ENCODE data around the gene MPLKIP. TPM values are rescaled to one million over a fixed set of nuclear protein-coding genes. Genes with fewer than 3 reads are reported as not detected.
"Not testable (repeated sequence)": the region's sequence is repeated elsewhere in the genome, so short reads cannot be mapped to it uniquely, and the experiment has no call there.

MPLKIP gene
- total RNA-seq, 1 donor from 2014 or later, result 37.3 TPM

GRCh38 chr7:40147371-40148246, 13.2 kb upstream of the MPLKIP start:
- intact Hi-C loops (cut with micrococcal nuclease), result no loop called here
- Mint-ChIP-seq H3K9me3 (no peaks in the 10 kb centered on the region), H3K27me3 (peaks cover 2% of the 10 kb centered on the region), H3K4me1 (no peaks in the 10 kb centered on the region), H3K36me3 (ENCODE audit: low read depth) (no peaks in the 10 kb centered on the region), H3K27ac (no peak overlapping the region), H3K4me3 (no peak overlapping the region)
- DNase-seq, result no peak

- H3K4me3 Mint-ChIP-seq; H3K27ac Mint-ChIP-seq; H3K4me1 Mint-ChIP-seq; H3K36me3 Mint-ChIP-seq (ENCODE audit: low read depth); H3K9me3 Mint-ChIP-seq; DNase-seq; intact Hi-C loops (cut with micrococcal nuclease); H3K27me3 Mint-ChIP-seq: not testable (repeated sequence)
Measured at GRCh38 chr7:40145596-40146130, 11.2 kb upstream of the MPLKIP start.

- H3K36me3 Mint-ChIP-seq (ENCODE audit: low read depth); H3K27ac Mint-ChIP-seq; H3K4me1 Mint-ChIP-seq; H3K9me3 Mint-ChIP-seq; H3K27me3 Mint-ChIP-seq; intact Hi-C loops (cut with micrococcal nuclease); DNase-seq; H3K4me3 Mint-ChIP-seq: not testable (repeated sequence)
Measured at GRCh38 chr7:40141916-40142315, 7.5 kb upstream of the MPLKIP start.

GRCh38 chr7:40139891-40140290, 5.5 kb upstream of the MPLKIP start:
- H3K4me1 Mint-ChIP-seq; H3K36me3 Mint-ChIP-seq (ENCODE audit: low read depth); intact Hi-C loops (cut with micrococcal nuclease); H3K4me3 Mint-ChIP-seq; H3K9me3 Mint-ChIP-seq; DNase-seq; H3K27ac Mint-ChIP-seq: not testable (repeated sequence)
- H3K27me3 Mint-ChIP-seq, result peaks cover 13% of the 10 kb centered on the region

GRCh38 chr7:40138973-40139372, 4.6 kb upstream of the MPLKIP start:
- Mint-ChIP-seq H3K4me3 (no peak overlapping the region), H3K27ac (no peak overlapping the region), H3K36me3 (ENCODE audit: low read depth) (peaks cover 2% of the 10 kb centered on the region), H3K27me3 (peaks cover 11% of the 10 kb centered on the region), H3K4me1 (no peaks in the 10 kb centered on the region), H3K9me3 (no peaks in the 10 kb centered on the region)
- intact Hi-C loops (cut with micrococcal nuclease), result no loop called here
- no peak for DNase-seq

DNA sequence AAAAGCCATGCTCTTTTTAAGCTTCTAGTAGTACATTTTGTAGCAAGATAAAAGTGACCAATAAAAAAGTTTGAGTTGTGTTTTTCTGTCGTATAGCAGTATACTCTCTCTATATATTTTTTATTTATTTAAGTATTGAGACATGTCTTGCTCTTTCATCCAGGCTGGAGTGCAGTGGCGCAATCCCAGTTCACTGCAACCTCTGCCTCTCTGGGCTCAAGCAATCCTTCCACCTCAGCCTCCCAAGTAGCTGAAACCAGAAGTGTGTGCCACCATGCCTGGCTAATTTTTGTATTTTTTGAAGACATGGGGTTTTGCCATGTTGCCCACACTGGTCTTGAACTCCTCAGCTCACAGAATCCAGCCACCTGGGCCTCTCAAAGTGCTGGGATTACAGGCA, 3.1 kb upstream of the MPLKIP start:
- no peaks in the 10 kb centered on the region for H3K9me3 Mint-ChIP-seq
- peaks cover 6% of the 10 kb centered on the region for H3K36me3 Mint-ChIP-seq (ENCODE audit: low read depth)
- intact Hi-C loops (cut with micrococcal nuclease), result no loop called here
- H3K27me3 Mint-ChIP-seq, result peaks cover 11% of the 10 kb centered on the region
- no peak overlapping the region for H3K4me3 Mint-ChIP-seq
- H3K4me1 Mint-ChIP-seq, result peaks cover 3% of the 10 kb centered on the region
- no peak overlapping the region for H3K27ac Mint-ChIP-seq
- no peak for DNase-seq

DNA sequence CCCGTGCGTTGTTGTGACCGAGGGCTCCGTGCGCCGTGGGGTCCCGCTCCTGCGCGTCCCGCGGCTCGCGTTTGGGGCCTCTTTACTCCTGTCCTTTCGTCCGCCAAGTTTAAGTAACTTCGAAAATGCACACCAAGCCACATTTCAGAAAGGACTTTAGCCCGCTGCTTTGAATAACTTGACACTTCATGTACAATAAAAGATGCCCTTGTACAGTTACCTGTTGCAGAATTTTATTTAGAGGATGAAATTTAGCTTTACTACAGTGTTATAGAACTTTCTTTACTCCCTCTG, 842 bp upstream of the MPLKIP start:
- no peak for DNase-seq
- Mint-ChIP-seq H3K27me3 (peaks cover 11% of the 10 kb centered on the region), H3K4me1 (peaks cover 11% of the 10 kb centered on the region), H3K36me3 (ENCODE audit: low read depth) (peaks cover 11% of the 10 kb centered on the region), H3K9me3 (peaks cover 2% of the 10 kb centered on the region), H3K4me3 (peak overlapping the region; percentile 95), H3K27ac (no peak overlapping the region)
- intact Hi-C loops (cut with micrococcal nuclease), result loop anchor here (2.0 kb wide), 1 partner anchor 238 kb away; no protein-coding TSS in a partner anchor

DNA sequence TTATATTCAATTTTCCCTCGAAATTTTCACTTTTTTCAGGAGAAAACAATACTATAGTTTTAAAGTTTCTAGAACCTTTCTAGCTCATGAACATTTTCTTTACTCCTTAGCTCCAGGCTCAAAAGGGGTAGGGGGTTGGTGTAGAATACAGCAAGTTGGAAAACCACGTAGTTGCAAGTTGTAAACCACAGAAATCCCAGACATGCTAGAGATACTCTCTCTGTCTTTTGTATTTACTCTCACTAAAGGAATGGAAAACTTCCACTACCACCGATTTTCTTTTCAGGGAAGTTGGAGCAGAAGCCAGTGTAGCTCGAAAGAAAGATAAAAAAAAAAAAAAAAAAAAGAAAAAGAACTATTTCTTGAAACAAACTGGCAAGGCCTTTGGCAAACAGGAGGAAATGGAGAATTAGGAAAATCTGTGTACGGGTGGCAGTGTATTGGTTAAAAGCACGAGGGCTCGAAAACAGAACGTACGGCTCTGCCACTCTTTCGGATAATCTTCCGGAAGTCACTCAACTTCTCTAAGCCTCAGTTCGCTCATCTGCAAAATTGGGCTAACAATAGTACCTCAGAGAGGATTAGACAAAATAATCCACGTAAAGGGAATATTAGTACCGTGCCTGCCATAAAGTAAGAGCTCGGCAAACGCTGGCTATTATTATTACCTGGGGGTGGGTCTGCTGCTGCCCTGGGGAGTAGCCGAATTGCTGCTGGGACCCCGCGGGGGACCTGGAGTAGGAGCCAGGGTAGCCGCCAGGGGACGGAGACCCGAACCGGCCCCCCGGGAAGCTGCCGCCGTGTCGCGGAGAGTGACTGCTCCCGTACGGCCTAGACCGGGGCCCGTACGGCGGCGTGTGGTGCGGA, 628 bp downstream of the MPLKIP start:
- Mint-ChIP-seq H3K36me3 (ENCODE audit: low read depth) (peaks cover 13% of the 10 kb centered on the region), H3K4me3 (peak overlapping the region; percentile 95), H3K4me1 (peaks cover 14% of the 10 kb centered on the region), H3K27ac (peak overlapping the region; percentile 94), H3K9me3 (peaks cover 2% of the 10 kb centered on the region), H3K27me3 (peaks cover 11% of the 10 kb centered on the region)
- intact Hi-C loops (cut with micrococcal nuclease), result loop anchor here (1.0 to 5.0 kb wide), 5 partner anchors 184 to 566 kb away; partner anchors contain the start of genes RALA and YAE1
- no peak for DNase-seq

- peaks cover 8% of the 10 kb centered on the region for H3K36me3 Mint-ChIP-seq (ENCODE audit: low read depth)
- no peak overlapping the region for H3K27ac Mint-ChIP-seq
- H3K27me3 Mint-ChIP-seq, result no peaks in the 10 kb centered on the region
- no peaks in the 10 kb centered on the region for H3K9me3 Mint-ChIP-seq
- DNase-seq, result no peak
- intact Hi-C loops (cut with micrococcal nuclease), result no loop called here
- H3K4me3 Mint-ChIP-seq, result no peak overlapping the region
- peaks cover 2% of the 10 kb centered on the region for H3K4me1 Mint-ChIP-seq
Measured at GRCh38 chr7:40122940-40123254, 11.5 kb downstream of the MPLKIP start.

- H3K9me3 Mint-ChIP-seq; H3K27ac Mint-ChIP-seq; H3K36me3 Mint-ChIP-seq (ENCODE audit: low read depth); H3K27me3 Mint-ChIP-seq; H3K4me3 Mint-ChIP-seq; H3K4me1 Mint-ChIP-seq; DNase-seq; intact Hi-C loops (cut with micrococcal nuclease): not testable (repeated sequence)
Measured at GRCh38 chr7:40122100-40122939, 12.1 kb downstream of the MPLKIP start.

- Mint-ChIP-seq H3K4me3 (no peak overlapping the region), H3K4me1 (peaks cover 2% of the 10 kb centered on the region), H3K27me3 (no peaks in the 10 kb centered on the region)
Measured at GRCh38 chr7:40120020-40120419, 14.4 kb downstream of the MPLKIP start.

DNA sequence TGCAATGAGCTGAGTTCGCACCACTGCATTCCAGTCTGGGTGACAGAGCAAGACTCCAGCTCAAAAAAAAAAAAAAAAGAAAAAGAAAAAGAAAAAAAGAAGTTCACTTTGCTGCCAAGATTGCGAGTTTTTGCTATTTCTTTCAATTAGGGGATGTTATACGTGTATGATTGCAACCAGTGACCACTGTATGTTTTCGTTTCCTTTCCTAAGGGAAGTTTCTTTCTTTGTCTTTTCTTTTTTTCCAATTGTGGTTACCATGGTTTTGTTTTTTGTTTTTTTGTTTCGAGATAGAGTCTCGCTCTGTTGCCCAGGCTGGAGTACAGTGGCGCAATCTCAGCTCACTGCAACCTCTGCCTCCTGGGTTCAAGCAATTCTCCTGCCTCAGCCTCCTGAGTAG, 16.2 kb downstream of the MPLKIP start:
- DNase-seq; H3K36me3 Mint-ChIP-seq (ENCODE audit: low read depth); H3K4me3 Mint-ChIP-seq; H3K4me1 Mint-ChIP-seq; intact Hi-C loops (cut with micrococcal nuclease); H3K27ac Mint-ChIP-seq; H3K9me3 Mint-ChIP-seq; H3K27me3 Mint-ChIP-seq: not testable (repeated sequence)

More at GRCh38 chr7:40120020-40120419, 14.4 kb downstream of the MPLKIP start:
- intact Hi-C loops (cut with micrococcal nuclease), result no loop called here
- no peak for DNase-seq
- H3K9me3 Mint-ChIP-seq, result no peaks in the 10 kb centered on the region
- H3K36me3 Mint-ChIP-seq (ENCODE audit: low read depth), result peaks cover 6% of the 10 kb centered on the region
- H3K27ac Mint-ChIP-seq, result no peak overlapping the region

DNA sequence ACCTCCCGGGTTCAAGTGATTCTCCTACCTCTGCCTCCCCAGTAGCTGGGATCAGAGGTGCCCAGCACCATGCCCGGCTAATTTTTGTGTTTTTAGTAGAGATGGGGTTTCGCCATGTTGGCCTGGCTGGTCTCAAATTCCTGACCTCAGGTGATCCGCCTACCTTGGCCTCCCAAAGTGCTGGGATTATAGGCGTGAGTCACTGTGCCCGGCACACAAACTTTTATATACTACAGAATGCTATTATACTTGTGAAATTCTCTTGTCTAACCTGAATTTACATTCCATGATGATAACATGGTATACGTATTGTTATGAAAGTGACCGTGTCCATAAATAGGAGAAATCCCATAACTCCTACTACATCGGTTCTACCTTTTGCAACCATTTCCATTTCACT, 17.2 kb downstream of the MPLKIP start:
- intact Hi-C loops (cut with micrococcal nuclease); H3K9me3 Mint-ChIP-seq; H3K4me1 Mint-ChIP-seq; H3K27me3 Mint-ChIP-seq; H3K4me3 Mint-ChIP-seq; DNase-seq; H3K27ac Mint-ChIP-seq; H3K36me3 Mint-ChIP-seq (ENCODE audit: low read depth): not testable (repeated sequence)

Measured in activated CD4-positive, alpha-beta T cell treated with anti-CD3 and anti-CD28 coated beads, Interleukin-2, amount 10 ng/mL, durations not matched to agents 24 days and 14 days (primary cell).